HCT116 (cell line): Measurements from ENCODE around the gene ZSCAN16. TPM values are rescaled to one million over a fixed set of nuclear protein-coding genes. Genes with fewer than 3 reads are reported as not detected.

Experiments
- ATAC-seq: fragments of 200-7000 bp; cut with Tn5 transposase; 2 replicates; pipeline ENCODE4 v1.9.1; 2020; ENCODE audit warnings: mild to moderate bottlenecking, moderate library complexity
- BruUV-seq: library from RNA; stranded (reverse); fragments of 400-500 nt; replicated peaks from 2 replicates; lab custom pipeline; 2021; lab: Mats Ljungman, UMichigan
- CTCF ChIA-PET: fragments of 300-600 bp; sonication (Branson Sonifier 250); formaldehyde crosslinking; loops from one replicate; lab custom pipeline; 2021; ENCODE audit warnings: antibody characterized with exemption; lab: Charles Lee
- POLR2A ChIA-PET: fragments of 300-600, 350-600 bp; sonication (Branson Sonifier 250); formaldehyde crosslinking; loops from one replicate; lab custom pipeline; 2021; ENCODE audit warnings: antibody characterized with exemption; lab: Charles Lee
- RAD21 ChIA-PET, 2 experiments: fragments of 300-600 bp; sonication (Branson Sonifier 250); formaldehyde crosslinking; loops; one replicate each; lab custom pipeline; 2023; ENCODE audit warnings: low total read pairs in 2 of 2; ENCODE audit not compliant: uncharacterized antibody in 2 of 2, unreplicated experiment in 2 of 2, low non-redundant PET in 1 of 2; lab: Charles Lee
- DNase-seq: peaks from one replicate; pipeline ENCODE4 v3.0.0-alpha.2; 2010; ENCODE audit warnings: low read depth, low spot score
- H2AFZ ChIP-seq: fragments of 200-600 bp; shearing (Covaris generic), sonication (generic); 2 replicates; pipeline ENCODE4 v1.6.1; 2017; ENCODE audit warnings: low read depth, mixed run types, mixed read lengths, antibody characterized with exemption, low read length; ENCODE audit not compliant: poor library complexity, severe bottlenecking
- H3K27ac ChIP-seq: 2 replicates; pipeline ENCODE4 v1.5.1; 2012; ENCODE audit warnings: low read depth, low read length
- H3K27me3 ChIP-seq: fragments of 200-600 bp; sonication (generic); 2 replicates; pipeline ENCODE4 v1.6.1; 2016; ENCODE audit warnings: mixed run types, low read length, mixed read lengths; ENCODE audit not compliant: insufficient read depth
- H3K36me3 ChIP-seq, 2 experiments: fragments of 200-500 bp in 1 of 2; fragments of 200-600 bp in 1 of 2; sonication (Bioruptor generic) in 1 of 2; sonication (generic) in 1 of 2; 2 replicates each; pipeline versions ENCODE4 v1.5.1 to v1.6.1; 2014 to 2016; ENCODE audit warnings: low read length in 2 of 2, inconsistent platforms in 1 of 2, mixed read lengths in 1 of 2, mixed run types in 1 of 2; ENCODE audit not compliant: insufficient read depth in 2 of 2, control insufficient read depth in 1 of 2
- H3K4me1 ChIP-seq, 2 experiments: fragments of 200-600 bp in 1 of 2; sonication (generic) in 1 of 2; 2 replicates each; pipeline versions ENCODE4 v1.5.1 to v1.6.1; 2012 to 2017; ENCODE audit warnings: low read length in 2 of 2, inconsistent platforms in 1 of 2, mild to moderate bottlenecking in 1 of 2, mixed read lengths in 1 of 2, mixed run types in 1 of 2, moderate library complexity in 1 of 2; ENCODE audit not compliant: insufficient read depth in 2 of 2, control insufficient read depth in 1 of 2
- H3K4me2 ChIP-seq: fragments of 200-600 bp; sonication (generic); 2 replicates; pipeline ENCODE4 v1.6.1; 2017; ENCODE audit warnings: mixed run types, low read length, mixed read lengths
- H3K4me3 ChIP-seq, 2 experiments: fragments of 200-600 bp in 1 of 2; sonication (generic) in 1 of 2; replicated peaks in 1 of 2; 2 replicates each; pipeline ENCODE4 v1.5.1; 2011 to 2016; ENCODE audit warnings: low read length in 2 of 2, control low read depth in 1 of 2, low read depth in 1 of 2, mild to moderate bottlenecking in 1 of 2, mixed read lengths in 1 of 2, mixed run types in 1 of 2
- H3K79me2 ChIP-seq: fragments of 200-600 bp; sonication (generic); 2 replicates; pipeline ENCODE4 v1.6.1; 2017; ENCODE audit warnings: mild to moderate bottlenecking, mixed run types, low read length, moderate library complexity, mixed read lengths; ENCODE audit not compliant: insufficient read depth
- H3K9ac ChIP-seq: fragments of 200-600 bp; sonication (generic); 2 replicates; pipeline ENCODE4 v1.6.1; 2016; ENCODE audit warnings: low read length, mixed read lengths
- H3K9me2 ChIP-seq: fragments of 200-600 bp; sonication (generic), shearing (Covaris generic); 2 replicates; pipeline ENCODE4 v1.6.1; 2017; ENCODE audit warnings: mixed run types, mild to moderate bottlenecking, moderate library complexity; ENCODE audit not compliant: insufficient read depth
- H3K9me3 ChIP-seq, 2 experiments: fragments of 200-500 bp in 1 of 2; fragments of 200-600 bp in 1 of 2; sonication (Bioruptor generic) in 1 of 2; sonication (generic) in 1 of 2; 2 replicates each; pipeline ENCODE4 v1.6.1; 2014 to 2017; ENCODE audit warnings: low read length in 2 of 2, mixed read lengths in 2 of 2, inconsistent platforms in 1 of 2, low read depth in 1 of 2, mild to moderate bottlenecking in 1 of 2, mixed run types in 1 of 2, moderate library complexity in 1 of 2; ENCODE audit not compliant: control insufficient read depth in 1 of 2, insufficient read depth in 1 of 2
- H4K20me1 ChIP-seq: fragments of 200-600 bp; sonication (generic), shearing (Covaris generic); 2 replicates; pipeline ENCODE4 v1.6.1; 2017; ENCODE audit warnings: mixed run types, mild to moderate bottlenecking, moderate library complexity; ENCODE audit not compliant: insufficient read depth
- CBX3 ChIP-seq: IDR thresholded peaks from 2 replicates; pipeline ENCODE4 v1.6.1; 2012; ENCODE audit warnings: low read depth
- ELF1 ChIP-seq: IDR thresholded peaks from 2 replicates; pipeline ENCODE4 v1.6.1; 2012; ENCODE audit warnings: low read depth, borderline replicate concordance
- EZH2phosphoT487 ChIP-seq: fragments of 200-600 bp; IDR thresholded peaks from 2 replicates; pipeline ENCODE4 v1.6.1; 2018; ENCODE audit warnings: antibody characterized with exemption, borderline replicate concordance
- FOSL1 ChIP-seq: IDR thresholded peaks from 2 replicates; pipeline ENCODE4 v1.6.1; 2012; ENCODE audit warnings: low read depth
- POLR2A ChIP-seq: IDR thresholded peaks from 2 replicates; pipeline ENCODE4 v1.7.0; 2011; ENCODE audit warnings: borderline replicate concordance; ENCODE audit not compliant: insufficient read depth, insufficient read length; ENCODE audit errors: extremely low read depth
- POLR2AphosphoS5 ChIP-seq: IDR thresholded peaks from 2 replicates; pipeline ENCODE4 v1.6.1; 2011; ENCODE audit warnings: mild to moderate bottlenecking, low read depth, low read length, moderate library complexity
- RAD21 ChIP-seq: IDR thresholded peaks from 2 replicates; pipeline ENCODE4 v1.6.1; 2012; ENCODE audit warnings: low read depth, mild to moderate bottlenecking
- SIN3A ChIP-seq: IDR thresholded peaks from 2 replicates; pipeline ENCODE4 v1.6.1; 2012; ENCODE audit warnings: low read depth
- SRF ChIP-seq: IDR thresholded peaks from 2 replicates; pipeline ENCODE4 v1.6.1; 2012; ENCODE audit warnings: low read depth
- TCF7L2 ChIP-seq: IDR thresholded peaks from 2 replicates; pipeline ENCODE4 v1.7.0; 2011; ENCODE audit warnings: borderline replicate concordance, inconsistent platforms; ENCODE audit not compliant: insufficient read depth, insufficient read length; ENCODE audit errors: extremely low read depth
- YY1 ChIP-seq: IDR thresholded peaks from 2 replicates; pipeline ENCODE4 v1.6.1; 2011; ENCODE audit warnings: low read length, low read depth, moderate library complexity, mild to moderate bottlenecking; ENCODE audit not compliant: insufficient replicate concordance; ENCODE audit errors: extremely low read depth
- ZNF274 ChIP-seq: fragments of 200-500 bp; sonication (Bioruptor generic); IDR thresholded peaks from 2 replicates; pipeline ENCODE4 v1.6.1; 2014; ENCODE audit warnings: mild to moderate bottlenecking, low read depth, low read length, inconsistent platforms
- intact Hi-C: fragments of 100-400 bp; cut with micrococcal nuclease; formaldehyde crosslinking; loops from 2 replicates; pipeline ENCODE4 v1.10.0; 2022
- total RNA-seq: library from RNA; stranded (reverse); gene quantifications from one replicate; pipeline ENCODE4 v1.2.1, GENCODE V29; 2021; ENCODE audit not compliant: unreplicated experiment
- TF ChIP-seq, protein P1 (sequence below): IDR thresholded peaks from 2 replicates; pipeline ENCODE4 v1.6.1; 2012

Gene ZSCAN16
- total RNA-seq, 1 experiment from 2014 or later, result 5.0 TPM

DNA sequence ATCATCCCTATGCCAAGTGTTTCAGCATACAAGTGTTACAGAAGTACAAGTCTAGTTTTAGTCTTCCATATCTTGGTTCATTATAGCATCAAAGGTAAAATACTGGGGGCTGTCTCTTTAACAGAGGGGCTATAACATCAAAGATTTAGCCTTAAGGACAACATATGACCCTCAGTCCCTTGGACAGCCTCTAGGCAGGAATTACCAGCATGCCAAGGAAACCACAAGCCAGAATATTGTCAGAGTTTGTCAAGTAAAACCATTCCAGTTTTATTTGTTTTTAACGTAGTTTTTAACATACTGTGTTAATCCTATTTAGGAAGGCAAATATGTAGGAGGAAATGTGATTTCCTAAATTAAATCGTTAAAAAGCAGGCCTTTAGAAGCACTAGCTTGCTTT, 35.8 kb downstream of the ZSCAN16 start:
- H3K4me1 ChIP-seq, result no peaks in the 10 kb centered on the region
- no peak overlapping the region for H3K27ac ChIP-seq
- no peaks in the 10 kb centered on the region for H3K9me2 ChIP-seq
- POLR2A ChIA-PET, result no interaction called here
- BruUV-seq, result no TSS peak
- DNase-seq (no peak), ATAC-seq (no peak)
- no peak overlapping the region for H3K4me3 ChIP-seq
- RAD21 ChIA-PET, result no interaction called here
- H3K79me2 ChIP-seq, result no peaks in the 10 kb centered on the region
- H3K27me3 ChIP-seq, result no peaks in the 10 kb centered on the region
- H2AFZ ChIP-seq, result no peak overlapping the region
- H3K4me2 ChIP-seq, result no peak overlapping the region
- TF ChIP-seq ELF1 (no peak), SRF (no peak), RAD21 (no peak), ZNF274 (no peak), POLR2AphosphoS5 (no peak), POLR2A (no peak), EZH2phosphoT487 (no peak), CBX3 (no peak), FOSL1 (no peak), TCF7L2 (no peak), SIN3A (no peak), YY1 (no peak)
- TF ChIP-seq, protein P1, sequence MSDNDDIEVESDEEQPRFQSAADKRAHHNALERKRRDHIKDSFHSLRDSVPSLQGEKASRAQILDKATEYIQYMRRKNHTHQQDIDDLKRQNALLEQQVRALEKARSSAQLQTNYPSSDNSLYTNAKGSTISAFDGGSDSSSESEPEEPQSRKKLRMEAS, result no peak
- H4K20me1 ChIP-seq, result no peaks in the 10 kb centered on the region
- H3K36me3 ChIP-seq, result peaks cover 8 to 14% of the 10 kb centered on the region in 2 experiments
- no peak overlapping the region for H3K9ac ChIP-seq
- CTCF ChIA-PET, result no interaction called here
- no peaks in the 10 kb centered on the region for H3K9me3 ChIP-seq
- intact Hi-C loops, result no loop called here
